Measurements from ENCODE around the gene HOXB6.

Gene HOXB6

GRCh38 chr17:48641541-48642058 lies 36.8 kb upstream of the HOXB6 start:
- no peak for TF ChIP-seq PPARA (CRISPR knock-in tag; IDR thresholded peaks at IDR 0.05; ENCODE audit: borderline replicate concordance)
- TF ChIP-seq ISL1 (CRISPR knock-in tag; IDR thresholded peaks at IDR 0.05), result no peak
- TF ChIP-seq TOX (CRISPR knock-in tag; IDR thresholded peaks at IDR 0.05; ENCODE audit: borderline replicate concordance), result no peak
- no peak for TF ChIP-seq TSHZ2 (CRISPR knock-in tag; IDR thresholded peaks at IDR 0.05)
- no peak for TF ChIP-seq CSDC2 (CRISPR knock-in tag; IDR thresholded peaks at IDR 0.05)
- TF ChIP-seq, protein P1, sequence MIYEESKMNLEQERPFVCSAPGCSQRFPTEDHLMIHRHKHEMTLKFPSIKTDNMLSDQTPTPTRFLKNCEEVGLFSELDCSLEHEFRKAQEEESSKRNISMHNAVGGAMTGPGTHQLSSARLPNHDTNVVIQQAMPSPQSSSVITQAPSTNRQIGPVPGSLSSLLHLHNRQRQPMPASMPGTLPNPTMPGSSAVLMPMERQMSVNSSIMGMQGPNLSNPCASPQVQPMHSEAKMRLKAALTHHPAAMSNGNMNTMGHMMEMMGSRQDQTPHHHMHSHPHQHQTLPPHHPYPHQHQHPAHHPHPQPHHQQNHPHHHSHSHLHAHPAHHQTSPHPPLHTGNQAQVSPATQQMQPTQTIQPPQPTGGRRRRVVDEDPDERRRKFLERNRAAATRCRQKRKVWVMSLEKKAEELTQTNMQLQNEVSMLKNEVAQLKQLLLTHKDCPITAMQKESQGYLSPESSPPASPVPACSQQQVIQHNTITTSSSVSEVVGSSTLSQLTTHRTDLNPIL (CRISPR knock-in tag; IDR thresholded peaks at IDR 0.05; ENCODE audit: low read depth), result no peak
- TF ChIP-seq ZC3H10 (CRISPR knock-in tag; IDR thresholded peaks at IDR 0.05), result no peak
- no peak for TF ChIP-seq SNAI2 (CRISPR knock-in tag; IDR thresholded peaks at IDR 0.05)
- TF ChIP-seq, protein P2, sequence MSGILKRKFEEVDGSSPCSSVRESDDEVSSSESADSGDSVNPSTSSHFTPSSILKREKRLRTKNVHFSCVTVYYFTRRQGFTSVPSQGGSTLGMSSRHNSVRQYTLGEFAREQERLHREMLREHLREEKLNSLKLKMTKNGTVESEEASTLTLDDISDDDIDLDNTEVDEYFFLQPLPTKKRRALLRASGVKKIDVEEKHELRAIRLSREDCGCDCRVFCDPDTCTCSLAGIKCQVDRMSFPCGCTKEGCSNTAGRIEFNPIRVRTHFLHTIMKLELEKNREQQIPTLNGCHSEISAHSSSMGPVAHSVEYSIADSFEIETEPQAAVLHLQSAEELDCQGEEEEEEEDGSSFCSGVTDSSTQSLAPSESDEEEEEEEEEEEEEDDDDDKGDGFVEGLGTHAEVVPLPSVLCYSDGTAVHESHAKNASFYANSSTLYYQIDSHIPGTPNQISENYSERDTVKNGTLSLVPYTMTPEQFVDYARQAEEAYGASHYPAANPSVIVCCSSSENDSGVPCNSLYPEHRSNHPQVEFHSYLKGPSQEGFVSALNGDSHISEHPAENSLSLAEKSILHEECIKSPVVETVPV (CRISPR knock-in tag; IDR thresholded peaks at IDR 0.05), result no peak
- TF ChIP-seq POU6F1 (CRISPR knock-in tag; IDR thresholded peaks at IDR 0.05; ENCODE audit: borderline replicate concordance, low read depth), result no peak
- TF ChIP-seq GLIS3 (CRISPR knock-in tag; IDR thresholded peaks at IDR 0.05), result no peak
- no peak for TF ChIP-seq ESRRG (CRISPR knock-in tag; IDR thresholded peaks at IDR 0.05)
- TF ChIP-seq ARNTL (CRISPR knock-in tag; IDR thresholded peaks at IDR 0.05; ENCODE audit: borderline replicate concordance, low read depth), result no peak
- no peak for TF ChIP-seq ZNF8 (CRISPR knock-in tag; IDR thresholded peaks at IDR 0.05)
- TF ChIP-seq OSR1 (CRISPR knock-in tag; IDR thresholded peaks at IDR 0.05), result no peak
- ATAC-seq, result no peak

GRCh38 chr17:48640858-48641180 lies 36.0 kb upstream of the HOXB6 start:
- ATAC-seq, result no peak
- no peak for TF ChIP-seq ZFP3 (CRISPR knock-in tag; IDR thresholded peaks at IDR 0.05)
- TF ChIP-seq PPARA (CRISPR knock-in tag; IDR thresholded peaks at IDR 0.05; ENCODE audit: borderline replicate concordance), result no peak
- TF ChIP-seq CSDC2 (CRISPR knock-in tag; IDR thresholded peaks at IDR 0.05), result no peak
- TF ChIP-seq, protein P1 (CRISPR knock-in tag; IDR thresholded peaks at IDR 0.05; ENCODE audit: low read depth), result no peak
- TF ChIP-seq ZNF565 (CRISPR knock-in tag; conservative IDR thresholded peaks at IDR 0.05; ENCODE audit: low read depth), result no peak
- TF ChIP-seq SNAI2 (CRISPR knock-in tag; IDR thresholded peaks at IDR 0.05), result no peak
- no peak for TF ChIP-seq OSR1 (CRISPR knock-in tag; IDR thresholded peaks at IDR 0.05)
- TF ChIP-seq ISL1 (CRISPR knock-in tag; IDR thresholded peaks at IDR 0.05), result no peak

DNA sequence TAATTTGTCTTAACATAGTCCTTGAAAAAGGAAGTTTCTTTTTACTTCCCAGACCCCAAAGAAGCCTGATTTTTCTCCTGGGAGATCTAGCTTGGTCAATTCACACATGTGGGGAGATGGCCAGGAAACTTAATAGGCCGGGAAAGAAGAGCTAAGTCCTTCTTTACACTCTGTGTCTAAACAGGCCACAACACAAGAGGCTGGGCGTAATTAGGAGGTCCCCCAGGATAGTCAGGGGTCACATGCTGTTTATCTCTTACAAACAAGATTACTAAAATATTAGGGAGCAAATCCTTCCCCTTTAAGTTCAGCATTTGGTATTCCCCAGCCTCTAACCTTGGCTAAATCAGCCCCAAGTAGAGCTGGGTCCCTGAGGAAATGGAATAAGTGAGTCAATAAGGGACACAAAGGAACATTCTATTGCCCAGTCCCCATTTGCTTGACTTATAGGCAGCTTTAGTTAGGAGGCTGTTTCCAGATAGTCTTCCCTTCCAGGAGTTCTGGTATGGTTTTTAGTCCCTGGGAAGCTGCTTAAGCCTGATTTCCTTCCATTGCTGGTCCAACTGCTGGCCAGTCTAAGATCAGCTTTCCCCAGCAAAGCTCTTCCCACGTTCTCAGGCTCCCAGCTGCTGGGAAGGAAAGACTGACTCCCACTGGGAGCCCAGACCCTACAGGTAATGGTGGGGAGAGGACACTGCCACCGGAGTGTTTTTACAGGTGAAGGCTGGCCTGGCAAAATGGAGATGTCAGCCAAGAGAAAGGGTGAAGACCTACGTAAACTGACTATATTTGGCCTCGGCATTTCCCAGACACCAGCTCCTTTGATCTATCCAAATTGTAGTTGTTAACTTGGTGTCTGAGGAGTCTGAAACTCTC lies 35.4 kb upstream of the HOXB6 start:
- no peak for ATAC-seq
- TF ChIP-seq ESRRG (CRISPR knock-in tag; IDR thresholded peaks at IDR 0.05) (no peak), ZNF565 (CRISPR knock-in tag; conservative IDR thresholded peaks at IDR 0.05; ENCODE audit: low read depth) (no peak), ZNF8 (CRISPR knock-in tag; IDR thresholded peaks at IDR 0.05) (no peak), ZC3H10 (CRISPR knock-in tag; IDR thresholded peaks at IDR 0.05) (no peak), OSR1 (CRISPR knock-in tag; IDR thresholded peaks at IDR 0.05) (no peak), ARNTL (CRISPR knock-in tag; IDR thresholded peaks at IDR 0.05; ENCODE audit: borderline replicate concordance, low read depth) (no peak), TOX (CRISPR knock-in tag; IDR thresholded peaks at IDR 0.05; ENCODE audit: borderline replicate concordance) (no peak), GLIS3 (CRISPR knock-in tag; IDR thresholded peaks at IDR 0.05) (no peak), POU6F1 (CRISPR knock-in tag; IDR thresholded peaks at IDR 0.05; ENCODE audit: borderline replicate concordance, low read depth) (no peak), ISL1 (CRISPR knock-in tag; IDR thresholded peaks at IDR 0.05) (no peak), ZNF70 (CRISPR knock-in tag; IDR thresholded peaks at IDR 0.05) (no peak), RARB (CRISPR knock-in tag; IDR thresholded peaks at IDR 0.05) (no peak), BACH2 (CRISPR knock-in tag; IDR thresholded peaks at IDR 0.05; ENCODE audit: borderline replicate concordance) (no peak)
- TF ChIP-seq, protein P3, sequence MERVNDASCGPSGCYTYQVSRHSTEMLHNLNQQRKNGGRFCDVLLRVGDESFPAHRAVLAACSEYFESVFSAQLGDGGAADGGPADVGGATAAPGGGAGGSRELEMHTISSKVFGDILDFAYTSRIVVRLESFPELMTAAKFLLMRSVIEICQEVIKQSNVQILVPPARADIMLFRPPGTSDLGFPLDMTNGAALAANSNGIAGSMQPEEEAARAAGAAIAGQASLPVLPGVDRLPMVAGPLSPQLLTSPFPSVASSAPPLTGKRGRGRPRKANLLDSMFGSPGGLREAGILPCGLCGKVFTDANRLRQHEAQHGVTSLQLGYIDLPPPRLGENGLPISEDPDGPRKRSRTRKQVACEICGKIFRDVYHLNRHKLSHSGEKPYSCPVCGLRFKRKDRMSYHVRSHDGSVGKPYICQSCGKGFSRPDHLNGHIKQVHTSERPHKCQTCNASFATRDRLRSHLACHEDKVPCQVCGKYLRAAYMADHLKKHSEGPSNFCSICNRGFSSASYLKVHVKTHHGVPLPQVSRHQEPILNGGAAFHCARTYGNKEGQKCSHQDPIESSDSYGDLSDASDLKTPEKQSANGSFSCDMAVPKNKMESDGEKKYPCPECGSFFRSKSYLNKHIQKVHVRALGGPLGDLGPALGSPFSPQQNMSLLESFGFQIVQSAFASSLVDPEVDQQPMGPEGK (CRISPR knock-in tag; IDR thresholded peaks at IDR 0.05; ENCODE audit: borderline replicate concordance), result no peak
- TF ChIP-seq, protein P2 (CRISPR knock-in tag; IDR thresholded peaks at IDR 0.05), result no peak

Data from SK-N-SH treated with all-trans-retinoic acid at 6 μM for 48 hours (cell line).